ENCODE measurements around the gene SARS2.
A peak's percentile ranks its signal among the peaks of the same experiment; 100 is the strongest.
"Not testable (repeated sequence)": the region's sequence is repeated elsewhere in the genome, so short reads cannot be mapped to it uniquely, and the experiment has no call there.

SARS2 gene

GRCh38 chr19:38946229-38947010, 15.9 kb upstream of the SARS2 start:
- DNase-seq, result no peak

GRCh38 chr19:38945562-38946228, 15.1 kb upstream of the SARS2 start:
- no peak for DNase-seq

- DNase-seq, result no peak
Observed at GRCh38 chr19:38944981-38945506, 14.5 kb upstream of the SARS2 start.

DNA sequence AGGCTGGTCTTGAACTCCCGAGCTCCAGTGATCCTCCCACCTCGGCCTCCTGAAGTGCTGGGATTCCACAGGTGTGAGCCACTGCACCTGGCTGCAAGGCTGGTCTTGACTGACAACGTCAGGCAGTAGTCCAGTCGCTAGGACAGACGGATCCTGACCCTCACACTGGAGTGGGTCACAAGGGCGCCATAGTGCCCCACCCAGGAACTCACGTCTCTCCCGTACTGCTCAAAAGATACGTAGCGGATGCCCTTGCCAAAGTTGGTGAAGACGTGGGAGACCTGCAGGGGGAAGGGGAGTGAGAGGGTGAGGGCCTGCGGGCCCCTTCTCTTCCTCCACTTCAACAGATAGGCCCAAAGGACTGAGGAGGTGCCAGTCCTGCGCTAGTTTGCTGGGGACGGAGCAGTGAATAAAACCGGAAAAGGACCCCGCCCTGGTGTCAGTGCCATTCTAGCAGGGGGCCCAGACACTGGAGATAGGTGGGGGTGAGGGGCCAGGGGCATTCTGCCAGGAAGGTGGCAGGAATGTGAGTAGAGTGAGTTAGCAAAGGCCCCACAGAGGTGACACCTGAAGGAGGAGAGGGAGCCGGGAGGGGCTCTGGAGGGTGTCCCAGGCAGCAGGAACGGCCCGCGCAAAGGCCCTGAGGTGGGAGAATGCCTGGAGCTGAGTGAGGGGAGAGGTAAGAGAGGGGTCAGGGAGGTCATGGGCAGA, 12.1 kb upstream of the SARS2 start:
- DNase-seq, result no peak

DNA sequence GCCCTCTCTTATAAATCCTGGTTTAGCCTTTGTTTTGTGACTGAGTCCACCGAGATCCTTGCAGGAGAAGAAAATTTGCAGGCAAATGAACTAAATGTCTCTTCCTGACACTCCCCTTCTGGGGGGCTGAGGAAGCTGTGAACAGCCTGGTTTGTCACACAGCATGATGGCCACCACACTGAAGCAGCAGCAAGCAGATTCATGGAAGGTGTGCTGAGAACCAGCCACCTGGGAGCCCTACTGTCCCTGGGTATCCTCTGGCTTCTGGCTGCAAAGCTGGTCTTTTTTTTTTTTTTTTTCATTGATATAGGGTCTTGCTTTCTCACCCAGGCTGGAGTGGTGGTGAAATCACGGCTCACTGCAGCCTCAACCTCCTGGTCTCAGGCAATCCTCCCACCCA, 11.4 kb upstream of the SARS2 start:
- no peak for DNase-seq

DNA sequence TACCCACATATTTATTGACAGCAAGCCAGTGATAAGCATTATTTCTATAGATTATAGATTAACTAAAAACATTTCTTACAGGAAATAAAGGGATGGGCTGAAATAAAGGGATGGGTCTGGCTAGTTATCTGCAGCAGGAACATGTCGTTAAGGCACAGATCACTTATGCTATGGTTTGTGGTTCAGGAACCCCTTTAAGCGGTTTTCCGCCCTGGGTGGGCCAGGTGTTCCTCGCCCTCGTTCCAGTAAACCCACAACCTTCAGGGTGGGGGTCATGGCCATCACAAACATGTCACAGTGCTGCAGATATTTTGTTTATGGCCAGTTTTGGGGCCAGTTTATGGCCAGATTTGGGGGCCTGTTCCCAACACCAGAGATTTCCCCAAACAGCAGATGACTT, 10.9 kb upstream of the SARS2 start:
- not testable (repeated sequence) for DNase-seq

- no peak for DNase-seq
Observed at GRCh38 chr19:38939957-38940356, 9.4 kb upstream of the SARS2 start.

DNA sequence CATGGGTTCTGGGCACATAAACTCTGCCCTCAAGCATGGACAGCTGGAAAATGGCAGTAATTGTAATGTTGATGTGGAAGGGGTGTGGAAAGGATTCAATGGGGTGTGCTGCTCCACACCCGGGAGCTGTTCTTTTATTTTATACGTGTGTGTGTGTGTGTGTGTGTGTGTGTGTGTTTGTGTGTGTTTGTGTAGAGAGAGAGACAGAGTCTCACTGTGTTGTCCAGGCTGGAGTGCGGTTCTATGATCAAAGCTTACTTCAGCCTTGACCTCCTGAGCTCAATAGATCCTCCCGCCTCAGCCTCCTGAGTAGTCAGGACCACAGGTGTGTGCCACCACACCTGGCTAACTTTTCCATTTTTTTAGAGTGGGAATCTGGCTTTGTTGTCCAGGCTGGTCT, 3.0 kb upstream of the SARS2 start:
- DNase-seq, result no peak

DNA sequence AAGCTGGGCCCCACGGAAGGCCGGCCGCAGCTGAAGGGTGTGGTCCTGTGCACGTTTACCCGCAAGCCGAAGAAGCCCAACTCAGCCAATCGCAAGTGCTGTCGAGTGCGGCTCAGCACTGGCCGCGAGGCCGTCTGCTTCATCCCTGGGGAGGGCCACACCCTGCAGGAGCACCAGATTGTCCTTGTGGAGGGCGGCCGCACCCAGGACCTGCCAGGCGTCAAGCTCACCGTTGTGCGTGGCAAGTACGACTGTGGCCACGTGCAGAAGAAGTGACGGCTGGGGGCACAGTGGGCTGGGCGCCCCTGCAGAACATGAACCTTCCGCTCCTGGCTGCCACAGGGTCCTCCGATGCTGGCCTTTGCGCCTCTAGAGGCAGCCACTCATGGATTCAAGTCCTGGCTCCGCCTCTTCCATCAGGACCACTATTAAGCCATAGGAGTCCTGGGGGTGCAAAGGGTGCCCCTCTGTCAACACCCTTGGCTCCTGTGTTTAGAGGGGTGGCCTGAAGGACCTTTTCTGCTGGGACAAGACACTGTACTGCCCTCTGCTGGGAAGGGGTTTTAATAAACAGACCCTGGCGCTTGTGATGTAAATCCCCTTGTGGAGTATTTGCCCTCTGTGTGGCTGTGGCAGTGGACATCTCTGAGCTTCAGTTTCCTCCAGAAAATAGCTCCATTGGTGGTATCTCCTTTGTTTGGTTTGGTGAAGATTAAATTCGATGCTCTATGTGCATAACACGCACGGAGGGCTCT, 2.0 kb upstream of the SARS2 start:
- peak; percentile 24 to 43 for DNase-seq

- no peak for DNase-seq
Observed at GRCh38 chr19:38931521-38931793, 894 bp upstream of the SARS2 start.

DNA sequence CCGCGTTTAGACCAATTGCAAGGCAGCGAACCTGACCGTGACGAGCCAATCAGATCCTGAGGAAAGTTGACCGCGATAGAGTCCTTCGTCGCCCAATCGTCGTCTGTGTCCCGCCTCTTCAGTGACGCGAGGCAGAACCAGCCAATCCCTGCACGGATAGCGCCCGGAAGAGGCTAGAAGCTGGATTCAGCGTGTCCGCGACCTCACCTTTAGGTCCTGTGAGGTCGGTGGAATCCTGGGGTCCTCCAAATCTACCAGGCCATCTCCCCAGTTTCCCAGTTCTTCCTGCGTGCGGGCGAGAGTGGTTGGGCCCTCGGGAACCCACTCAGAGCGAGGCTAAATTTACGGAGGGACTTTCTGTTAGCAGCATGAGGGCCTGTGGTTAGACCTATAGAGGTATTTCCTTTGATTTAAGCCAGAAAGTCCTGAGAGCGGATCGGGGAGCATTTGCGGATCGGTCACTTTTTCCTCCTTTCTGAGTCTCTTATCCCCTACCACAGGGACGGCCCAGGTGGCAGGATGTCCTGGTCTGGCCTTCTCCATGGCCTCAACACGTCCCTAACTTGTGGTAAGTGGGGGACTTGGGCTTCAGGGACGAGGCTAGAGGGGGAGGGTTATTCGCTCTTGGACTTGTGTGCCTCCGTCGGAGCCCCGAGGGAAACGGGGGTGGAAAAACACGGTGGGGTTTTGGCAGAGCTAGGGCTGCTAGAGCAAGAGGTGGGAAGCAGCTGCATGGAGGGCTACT, 385 bp upstream of the SARS2 start, which contains the start of gene MRPS12:
Gene MRPS12, plus strand, starts transcription at position 169 of the 745 bp plus-strand sequence. Its CDS starts 351 bp downstream, at position 520.
- DNase-seq, result peak; percentile 99 to 100

DNA sequence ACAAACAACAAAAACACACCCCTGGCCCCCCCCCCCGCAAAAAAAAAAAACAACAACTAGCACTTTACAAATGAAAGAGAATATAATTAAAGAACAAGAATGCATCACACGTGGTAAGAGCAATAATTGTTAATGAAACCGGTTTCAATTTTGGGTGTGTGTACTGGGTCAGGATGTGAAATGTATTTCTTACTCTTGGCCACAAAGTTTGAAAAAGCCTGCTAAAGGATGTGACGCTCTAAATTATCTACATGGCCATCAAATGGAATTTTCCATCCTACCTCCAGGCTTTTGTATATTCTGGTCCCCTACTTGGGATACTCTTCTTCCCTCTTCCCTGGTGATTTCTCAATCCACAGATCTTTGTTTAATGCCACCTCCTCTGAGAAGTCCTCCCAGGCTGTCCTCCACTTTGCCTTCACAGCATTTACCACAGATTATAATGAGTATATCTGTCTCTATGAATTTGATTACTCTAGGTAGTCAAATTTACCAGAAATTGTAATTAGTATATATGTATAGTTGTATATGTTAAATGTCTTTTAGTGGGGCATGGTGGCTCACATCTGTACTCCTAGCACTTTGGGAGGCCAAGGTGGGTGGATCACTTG, 2.1 kb downstream of the SARS2 start:
- no peak for DNase-seq

GRCh38 chr19:38924388-38924787, 6.2 kb downstream of the SARS2 start:
- no peak for DNase-seq

- no peak for DNase-seq
Observed at GRCh38 chr19:38922482-38922881, 8.1 kb downstream of the SARS2 start.

DNA sequence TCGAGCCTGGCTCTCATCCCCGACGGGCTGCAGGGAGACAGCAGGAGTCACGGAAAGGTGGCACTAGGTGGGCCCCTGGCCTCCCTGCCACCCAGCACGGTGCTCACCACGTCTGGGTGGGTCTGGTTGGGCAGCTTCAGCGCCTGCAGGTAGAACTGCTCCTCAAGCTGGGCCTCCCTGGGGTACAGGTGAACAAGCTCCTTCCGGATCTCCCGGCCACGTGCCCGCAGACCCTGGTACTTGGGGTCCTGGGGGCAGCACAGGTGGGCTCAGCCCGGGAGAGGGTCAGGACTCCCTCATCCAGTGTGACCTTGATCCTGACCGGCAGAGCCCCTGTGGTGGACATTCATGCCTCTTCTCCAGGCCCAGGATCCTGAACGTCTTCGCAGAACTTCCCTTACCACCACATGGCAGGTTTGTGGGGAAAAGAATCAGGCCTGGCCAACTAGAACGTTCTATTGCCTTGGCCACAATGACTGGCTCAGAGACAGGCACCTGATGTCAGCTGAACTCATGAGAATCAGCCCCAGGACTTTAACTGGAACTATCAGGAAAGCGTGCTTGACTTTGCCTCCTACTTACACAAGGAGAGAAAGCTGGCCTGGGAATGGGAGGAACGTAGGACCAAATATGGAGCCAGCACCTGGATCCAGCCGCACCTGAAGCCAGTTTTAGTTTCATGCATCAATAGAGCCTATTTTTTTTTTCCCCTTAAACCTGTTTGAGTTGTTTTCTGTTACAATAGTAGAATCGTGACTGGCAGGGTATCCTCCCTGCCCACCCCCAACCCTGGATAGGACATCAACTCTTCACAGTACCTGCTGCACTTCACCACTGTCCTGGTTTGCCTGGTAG, 8.9 kb downstream of the SARS2 start:
- no peak for DNase-seq

GRCh38 chr19:38920602-38921419, 9.8 kb downstream of the SARS2 start:
- no peak for DNase-seq

- DNase-seq, result no peak
Observed at GRCh38 chr19:38919837-38920601, 10.5 kb downstream of the SARS2 start.

- no peak for DNase-seq
Observed at GRCh38 chr19:38918526-38918925, 12.0 kb downstream of the SARS2 start.

DNA sequence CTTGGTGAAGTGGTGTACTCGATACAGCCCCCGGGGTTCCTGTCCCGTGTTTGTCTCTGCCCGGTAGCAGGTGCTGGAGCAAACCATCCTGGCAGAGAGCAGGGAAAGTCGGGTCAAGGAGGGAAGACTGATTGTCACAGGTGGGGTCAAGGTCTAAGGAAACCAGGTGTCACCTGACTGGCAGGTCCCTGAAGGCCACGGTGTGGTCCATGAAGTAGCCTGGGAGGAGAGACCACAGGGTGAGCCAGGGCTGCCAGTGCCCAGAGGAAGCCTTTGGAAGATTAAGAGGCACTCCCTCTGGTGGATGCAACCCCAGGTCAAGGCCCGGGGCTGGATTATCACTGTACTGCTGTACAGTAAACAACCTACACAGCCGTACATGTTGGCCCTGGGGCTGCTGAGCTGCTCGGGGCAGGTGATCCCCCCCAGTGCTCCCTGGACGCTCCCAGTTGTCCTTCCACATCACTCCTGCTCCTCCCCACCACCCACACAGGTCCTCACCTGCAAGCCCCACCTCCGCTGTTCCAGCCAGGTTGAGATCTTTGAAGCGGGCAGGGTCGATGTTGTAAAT, 12.6 kb downstream of the SARS2 start:
- peak in 1 of 2 experiments; percentile 49 for DNase-seq

All from NCI-H526 (cell line).